CD4-positive, alpha-beta T cell treated with Interleukin-21 for 1 hour (primary cell): ENCODE results near the gene NPC1.

Source experiments
- DNase-seq: peaks from one replicate; pipeline ENCODE4 v3.0.0-alpha.2; 2020

The NPC1 gene

DNA sequence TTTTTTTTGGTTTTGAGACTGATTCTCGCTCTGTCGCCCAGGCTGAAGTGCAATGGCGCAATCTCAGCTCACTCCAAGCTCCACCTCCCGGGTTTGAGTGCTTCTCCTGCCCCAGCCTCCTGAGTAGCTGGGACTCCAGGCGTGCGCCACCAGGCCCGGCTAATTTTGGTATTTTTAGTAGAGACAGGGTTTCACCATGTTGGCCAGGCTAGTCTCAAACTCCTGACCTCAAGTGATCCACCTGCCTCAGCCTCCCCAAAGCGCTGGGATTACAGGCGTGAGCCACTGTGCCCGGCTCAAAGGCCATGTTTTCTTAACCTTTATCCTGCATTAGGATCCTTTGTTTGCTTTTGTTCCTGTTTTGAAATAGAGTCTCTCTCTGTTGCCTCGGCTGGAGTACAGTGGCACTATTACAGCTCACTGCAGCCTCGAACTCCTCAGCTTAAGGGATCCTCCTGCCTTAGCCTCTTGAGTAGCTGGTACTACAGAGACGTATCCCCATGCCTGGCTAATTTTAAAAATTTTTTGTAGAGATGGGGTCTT is 41.0 kb downstream of the NPC1 start:
- DNase-seq, result no peak

DNA sequence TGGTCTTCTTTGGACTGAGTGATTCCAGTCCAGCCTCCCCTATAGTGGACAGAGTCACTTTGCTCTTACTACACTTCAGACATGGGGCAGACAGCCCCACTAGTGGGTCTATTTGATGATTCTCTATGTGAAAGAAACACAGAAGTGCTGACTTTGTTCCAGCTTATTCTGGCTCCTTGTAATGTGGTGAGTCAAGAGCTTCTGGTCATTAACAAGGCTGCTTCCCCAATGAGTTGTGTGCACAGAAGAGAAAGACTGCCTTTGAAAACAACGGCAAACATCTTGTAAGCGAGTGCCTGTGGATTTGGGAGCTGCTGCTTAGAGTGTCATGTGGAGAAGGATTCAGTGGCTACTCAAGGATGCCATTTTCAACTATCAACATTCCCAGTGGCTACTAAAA is 43.8 kb downstream of the NPC1 start:
- DNase-seq, result no peak

DNA sequence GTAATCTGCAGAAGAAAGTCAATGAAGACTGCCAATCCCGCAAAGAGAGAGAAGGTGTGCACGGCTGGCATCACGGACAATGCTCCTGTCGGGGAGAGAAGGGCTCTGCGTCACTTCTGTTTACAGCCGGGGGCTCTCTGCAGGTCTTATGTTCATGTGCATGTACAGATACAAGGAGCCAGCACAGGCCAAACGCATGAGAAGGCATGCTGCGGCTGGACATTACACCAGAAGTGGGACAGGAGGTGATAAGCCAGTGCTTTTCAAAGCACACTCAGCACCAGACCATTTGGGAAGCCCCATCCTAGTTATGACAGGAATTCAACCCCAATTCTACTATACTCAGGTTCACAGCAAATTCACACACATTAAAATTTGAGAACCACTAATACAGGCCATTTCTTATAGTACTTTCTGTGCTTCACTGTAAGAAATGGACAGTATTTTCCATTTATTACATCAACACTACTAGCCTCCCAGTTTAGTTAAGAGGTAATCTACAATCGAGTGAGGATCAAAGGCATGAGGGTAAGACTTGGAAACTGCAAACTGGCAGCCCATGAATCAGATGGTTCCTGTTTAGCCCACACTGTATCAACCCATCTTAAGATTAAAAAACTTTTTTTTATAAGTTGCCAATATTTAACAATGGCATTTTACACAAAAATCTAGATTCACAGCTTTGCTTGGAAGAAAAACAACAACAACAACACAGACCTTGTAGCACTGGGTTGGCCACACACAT is 44.8 kb downstream of the NPC1 start:
- DNase-seq, result no peak

- DNase-seq, result peak; percentile 48
These were observed 45.4 kb downstream of the NPC1 start for GRCh38 chr18:23540867-23541266.

GRCh38 chr18:23539911-23540525 is 46.3 kb downstream of the NPC1 start:
- DNase-seq, result no peak

- DNase-seq, result no peak
These were observed 47.0 kb downstream of the NPC1 start for GRCh38 chr18:23539296-23539695.

DNA sequence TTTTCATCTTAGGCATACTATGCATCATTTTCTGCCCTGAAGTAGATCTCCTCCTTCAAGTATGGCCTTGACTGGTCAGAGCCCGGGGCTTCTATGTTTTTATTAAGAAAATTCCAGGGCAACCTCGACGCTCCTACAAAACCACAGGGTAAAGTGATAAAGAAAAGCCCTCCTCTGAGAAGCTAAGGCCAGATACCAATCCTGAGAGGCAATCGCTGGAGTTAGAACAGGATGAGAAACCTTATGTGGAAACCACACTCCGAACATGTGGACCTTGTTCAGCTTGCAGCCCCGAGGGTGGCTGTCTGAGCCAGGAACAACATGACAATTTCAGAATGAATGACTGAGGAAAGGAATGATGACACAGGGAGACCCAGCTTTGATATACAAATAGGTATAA is 47.4 kb downstream of the NPC1 start:
- no peak for DNase-seq

DNA sequence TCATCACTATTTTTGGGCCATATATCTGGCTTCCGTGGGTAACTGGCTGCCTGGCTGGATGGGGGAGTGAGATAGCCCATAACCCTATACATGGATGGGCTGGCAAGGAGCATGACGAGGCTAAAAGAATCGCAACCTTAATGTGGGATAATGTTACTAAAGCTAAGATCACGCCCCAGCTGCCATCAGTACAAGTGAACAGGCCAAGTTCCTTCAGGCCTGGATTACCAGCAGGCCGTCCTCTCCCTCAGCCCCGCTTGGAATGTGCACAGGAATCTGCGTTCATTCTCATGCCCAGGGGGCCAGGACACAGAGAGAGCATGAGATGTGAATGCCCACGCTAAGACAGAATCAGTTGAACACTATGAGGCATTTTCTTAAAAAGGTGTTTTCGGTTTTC is 48.3 kb downstream of the NPC1 start:
- no peak for DNase-seq

- DNase-seq, result no peak
These were observed 49.0 kb downstream of the NPC1 start for GRCh38 chr18:23537274-23537673.

- no peak for DNase-seq
These were observed 50.1 kb downstream of the NPC1 start for GRCh38 chr18:23536204-23536603.

- DNase-seq, result no peak
These were observed 52.0 kb downstream of the NPC1 start for GRCh38 chr18:23534276-23534675.

DNA sequence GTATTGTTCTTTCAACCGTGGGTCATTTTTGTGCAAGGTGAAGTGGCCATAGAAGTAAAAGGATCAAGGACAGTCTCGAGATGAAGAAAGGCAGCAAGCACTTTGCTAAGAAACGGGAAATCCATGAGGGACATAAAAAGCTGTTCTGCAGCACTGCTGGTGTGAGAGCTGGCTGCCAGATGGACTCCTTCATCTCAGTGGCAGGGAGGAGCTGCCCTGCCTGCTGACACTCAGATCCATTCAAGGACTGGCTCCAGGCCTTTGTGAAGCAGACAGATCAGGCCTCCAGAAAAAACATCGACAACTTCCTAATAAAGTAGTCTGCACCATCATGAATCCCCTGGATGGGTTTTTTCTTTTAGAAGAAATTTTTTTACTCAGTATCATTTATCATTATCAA is 53.5 kb downstream of the NPC1 start:
- no peak for DNase-seq

GRCh38 chr18:23531912-23532311 is 54.4 kb downstream of the NPC1 start:
- no peak for DNase-seq

DNA sequence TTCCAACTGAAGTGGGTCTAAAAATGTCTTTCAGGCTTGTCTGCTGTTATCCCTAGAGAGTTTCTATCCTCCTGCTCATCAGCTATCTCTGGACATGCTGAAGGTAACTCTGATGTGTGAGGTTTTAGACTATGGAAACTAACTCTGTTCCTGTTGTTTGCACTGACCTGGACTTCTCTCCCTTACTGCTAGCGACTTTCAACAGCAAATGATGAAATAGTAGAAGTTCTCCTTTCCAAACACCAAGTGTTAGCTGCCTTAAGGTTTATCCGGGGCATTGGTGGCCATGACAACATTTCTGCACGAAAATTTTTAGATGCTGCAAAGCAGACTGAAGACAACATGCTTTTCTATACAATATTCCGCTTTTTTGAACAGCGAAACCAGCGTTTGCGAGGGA is 56.1 kb downstream of the NPC1 start:
- DNase-seq, result no peak

GRCh38 chr18:23529604-23530003 is 56.7 kb downstream of the NPC1 start:
- DNase-seq, result no peak

DNA sequence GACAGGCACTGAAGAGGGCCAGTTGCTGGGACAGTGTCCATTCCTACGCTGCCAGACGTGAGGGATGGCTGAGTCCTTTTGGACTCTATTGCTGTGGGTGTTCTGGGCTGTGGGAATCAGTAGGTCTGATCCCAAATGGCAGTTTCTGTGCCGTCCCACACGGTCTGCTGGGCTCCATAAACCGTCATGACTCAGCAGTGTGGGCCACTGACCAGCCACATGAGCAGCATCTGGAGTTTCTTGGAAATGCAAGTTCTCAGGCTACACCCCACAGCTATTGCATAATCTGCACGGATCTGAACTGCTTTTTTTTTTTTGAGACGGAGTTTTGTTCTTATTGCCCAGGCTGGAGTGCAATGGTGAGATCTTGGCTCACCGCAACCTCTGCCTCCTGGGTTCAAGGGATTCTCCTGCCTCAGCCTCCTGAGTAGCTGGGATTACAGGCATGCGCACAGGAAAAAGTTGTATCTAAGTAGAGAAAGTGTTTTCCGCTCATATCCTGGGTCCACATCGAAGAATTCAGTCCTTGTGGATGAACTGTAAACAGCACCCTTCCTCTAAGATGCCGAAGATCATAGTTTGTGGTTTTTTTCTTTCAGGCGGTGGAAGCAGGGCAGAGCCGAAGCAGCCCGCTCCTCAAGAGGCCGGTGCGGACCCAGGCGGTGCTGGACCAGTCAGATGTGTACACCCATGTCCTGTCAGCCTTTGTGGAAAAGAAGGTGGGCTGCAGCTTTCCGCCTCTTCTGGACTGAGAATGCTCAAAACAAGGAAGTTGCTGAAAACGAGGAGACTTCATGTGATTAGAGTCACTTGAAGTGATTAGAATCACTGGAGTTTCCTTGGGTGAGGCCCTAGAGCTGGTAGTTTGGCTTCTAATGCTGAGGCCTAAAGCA is 57.5 kb downstream of the NPC1 start:
- no peak for DNase-seq

GRCh38 chr18:23526501-23527063 is 59.7 kb downstream of the NPC1 start:
- no peak for DNase-seq

DNA sequence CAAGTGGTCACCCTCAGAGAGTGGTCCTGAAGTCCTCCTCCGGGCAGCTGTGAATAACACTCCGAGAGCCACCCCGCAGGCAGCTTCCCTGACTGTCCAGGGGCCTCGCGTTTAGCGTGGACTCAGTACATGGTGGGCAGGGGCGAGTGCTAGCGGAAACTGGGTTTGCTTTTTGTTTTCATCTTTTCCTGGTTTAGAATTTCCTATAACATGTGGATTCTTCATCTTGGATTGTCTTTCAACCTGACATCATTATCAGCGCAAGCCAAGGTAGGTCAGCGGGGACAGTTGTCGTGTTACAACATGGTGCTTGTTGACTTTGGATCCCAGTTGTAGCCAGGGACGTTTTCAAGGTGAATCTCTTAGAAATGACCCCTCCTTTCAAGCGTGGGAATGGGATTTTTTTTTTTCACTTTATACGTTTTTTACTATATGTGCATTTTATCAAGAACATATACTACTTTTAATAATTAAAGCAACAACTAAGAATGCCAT is 62.0 kb downstream of the NPC1 start:
- no peak for DNase-seq

- no peak for DNase-seq
These were observed 62.7 kb downstream of the NPC1 start for GRCh38 chr18:23523429-23524212.

DNA sequence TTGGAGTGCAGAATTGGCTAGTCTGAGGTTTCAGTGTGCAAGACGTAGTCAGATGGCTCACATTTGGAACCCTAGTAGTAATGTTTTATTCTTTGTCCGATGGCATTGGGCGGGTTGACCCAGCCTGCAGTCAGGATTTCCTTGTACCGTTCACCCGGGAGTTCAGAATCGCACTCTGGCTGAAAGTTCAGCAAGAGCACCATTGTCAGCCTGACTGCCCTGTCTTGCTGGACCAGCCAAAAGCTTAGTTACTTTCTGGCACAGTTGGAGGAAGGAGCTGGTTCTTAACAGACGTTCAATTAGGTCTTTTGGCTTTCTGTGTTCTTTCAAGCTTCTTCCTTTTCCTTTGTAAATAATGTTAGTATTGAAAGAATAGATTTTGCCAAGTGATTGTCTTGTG is 64.4 kb downstream of the NPC1 start:
- DNase-seq, result no peak

- DNase-seq, result no peak
These were observed 65.0 kb downstream of the NPC1 start for GRCh38 chr18:23521271-23521670.

DNA sequence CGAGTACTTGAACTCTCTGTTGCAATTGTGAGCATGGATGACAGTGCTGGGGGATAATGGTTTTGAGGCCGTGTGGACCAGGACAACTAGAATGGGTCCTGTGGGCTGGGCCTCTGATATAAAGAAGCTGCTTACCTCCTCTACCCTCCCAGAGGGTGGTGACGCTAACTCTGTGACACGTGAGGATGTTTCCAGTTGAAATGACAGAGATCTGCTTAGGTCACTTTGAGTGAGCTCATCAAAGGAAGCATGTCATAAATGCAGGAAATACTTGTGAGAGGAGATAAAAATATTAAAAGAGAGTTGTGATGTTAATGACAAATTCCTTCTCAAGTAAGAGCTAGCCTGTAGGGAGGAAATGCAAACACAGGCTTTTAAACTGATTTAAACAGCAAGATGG is 66.6 kb downstream of the NPC1 start:
- no peak for DNase-seq
